Middle frontal gyrus (tissue), 1 donor: Measurements from ENCODE around the gene SLC43A2.
"Not testable (repeated sequence)": the region's sequence is repeated elsewhere in the genome, so short reads cannot be mapped to it uniquely, and the experiment has no call there.

Experiments
- DNase-seq: peaks from one replicate; pipeline ENCODE4 v3.0.0-alpha.2; 2015; ENCODE audit warnings: low spot score; ENCODE audit errors: extremely low spot score

Gene SLC43A2

DNA sequence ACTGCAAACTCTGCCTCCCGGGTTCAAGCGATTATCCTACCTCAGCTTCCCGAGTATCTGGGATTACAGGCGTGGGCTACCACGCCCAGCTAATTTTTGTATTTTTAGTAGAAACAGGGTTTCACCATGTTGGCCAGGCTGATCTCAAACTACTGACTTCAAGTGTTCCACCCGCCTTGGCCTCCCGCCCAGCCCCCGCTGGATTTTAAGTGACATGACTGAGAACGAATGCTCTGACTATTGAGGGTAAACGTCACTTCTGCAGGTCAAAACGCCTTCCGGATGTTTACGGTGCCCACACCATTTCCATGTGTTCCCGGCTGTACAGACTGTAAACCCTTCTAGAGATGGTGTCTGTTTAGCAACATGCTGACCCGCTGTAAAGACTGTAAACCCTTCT, 88.8 kb downstream of the SLC43A2 start:
- no peak for DNase-seq

DNA sequence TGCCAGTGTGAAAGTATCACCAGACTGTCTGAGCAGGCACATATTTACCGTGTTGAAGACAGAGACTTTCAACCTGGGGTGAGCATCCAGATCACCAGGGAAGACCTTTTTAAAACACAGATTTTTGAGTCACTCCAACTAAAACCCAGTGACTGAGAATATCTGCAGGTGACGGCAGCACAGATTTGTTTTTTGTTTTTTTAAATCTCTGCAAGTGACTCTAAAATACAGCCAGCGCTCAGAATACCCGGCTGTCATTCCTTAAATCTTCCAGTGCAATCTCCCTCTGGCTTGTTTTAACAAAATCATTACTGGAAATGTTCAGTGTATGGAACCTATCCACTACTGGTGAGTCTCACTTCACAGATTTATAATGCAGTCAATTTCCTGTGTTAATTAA, 92.9 kb downstream of the SLC43A2 start:
- DNase-seq: no peak

DNA sequence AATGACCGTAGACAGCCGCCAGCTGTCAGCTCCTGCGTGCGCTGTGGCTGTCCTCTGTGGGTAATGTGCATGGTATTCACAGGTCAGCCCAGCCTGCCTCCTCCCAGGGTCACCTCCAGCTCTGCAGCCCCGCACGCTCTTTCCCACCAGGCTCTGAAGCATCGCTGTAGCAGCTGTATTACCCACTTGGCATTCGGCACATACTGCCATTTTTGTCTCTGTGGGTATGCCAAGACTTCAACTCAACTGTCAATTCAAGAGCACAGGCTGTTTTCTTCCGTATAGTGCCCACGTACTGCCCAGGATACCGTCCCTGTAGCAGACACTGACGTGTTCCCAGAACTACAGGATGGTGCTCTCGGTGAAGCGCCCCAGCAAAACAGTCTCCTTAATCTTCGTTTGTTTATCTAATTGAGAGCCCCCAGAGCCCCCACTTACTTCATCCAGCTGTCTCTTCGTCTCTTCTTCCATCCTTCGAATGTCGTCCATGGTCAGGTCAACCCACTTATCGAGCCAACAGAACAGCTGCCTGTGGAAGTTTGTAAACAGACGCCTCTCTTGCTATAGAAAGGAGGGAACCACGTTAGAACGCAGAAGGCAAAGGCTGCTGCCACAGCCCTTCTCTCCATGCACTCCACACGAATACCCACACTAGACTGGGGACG, 94.8 kb downstream of the SLC43A2 start:
- peak; percentile 12 for DNase-seq

- no peak for DNase-seq
Observed at GRCh38 chr17:1532836-1533602, 95.6 kb downstream of the SLC43A2 start.

GRCh38 chr17:1529863-1530262, 98.8 kb downstream of the SLC43A2 start:
- DNase-seq: no peak

- DNase-seq: not testable (repeated sequence)
Observed at GRCh38 chr17:1526876-1527275, 101.8 kb downstream of the SLC43A2 start.

- no peak for DNase-seq
Observed at GRCh38 chr17:1522626-1523025, 106.0 kb downstream of the SLC43A2 start.

- no peak for DNase-seq
Observed at GRCh38 chr17:1521086-1521640, 107.5 kb downstream of the SLC43A2 start.

DNA sequence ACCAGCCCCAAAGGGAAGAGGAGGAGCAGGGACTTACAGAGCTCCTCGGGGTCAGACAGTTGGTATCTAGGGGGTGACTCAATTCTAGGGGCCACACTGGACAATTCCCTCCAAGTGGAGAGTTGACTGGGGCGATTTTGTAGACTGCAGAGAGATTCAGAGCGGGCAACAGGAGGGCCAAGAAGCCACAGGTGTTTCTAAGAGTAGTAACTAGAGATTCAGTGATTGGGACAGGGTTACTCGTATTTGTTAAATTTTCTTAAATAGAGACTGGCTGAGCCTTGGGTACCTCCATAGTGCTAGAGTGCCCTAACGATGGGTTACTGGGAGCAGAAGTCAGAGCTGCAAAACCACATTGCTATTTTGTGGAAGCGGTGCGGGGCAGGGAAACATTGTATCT, 109.0 kb downstream of the SLC43A2 start:
- DNase-seq: no peak
